GM19240 (cell line): ENCODE measurements around the gene PAQR5.

Source experiments
- DNase-seq: peaks from one replicate; pipeline ENCODE4 v3.0.0; 2011; ENCODE audit warnings: low spot score; ENCODE audit not compliant: insufficient read length

PAQR5 gene

GRCh38 chr15:69456208-69457166, 157.8 kb downstream of the PAQR5 start:
- no peak for DNase-seq
